H1 (cell line): ENCODE results near the gene GRK6. TPM values are rescaled to one million over a fixed set of nuclear protein-coding genes. Genes with fewer than 3 reads are reported as not detected.

Experiments
- CTCF ChIA-PET: fragments of 300-600 bp; sonication (Branson Sonifier 250); formaldehyde crosslinking; loops from one replicate; lab custom pipeline; 2021; ENCODE audit not compliant: partially characterized antibody; lab: Charles Lee
- POLR2A ChIA-PET: fragments of 300-600 bp; sonication (Branson Sonifier 250); formaldehyde crosslinking; loops from one replicate; lab custom pipeline; 2021; ENCODE audit warnings: inconsistent platforms; ENCODE audit not compliant: partially characterized antibody; lab: Charles Lee
- DNase-seq, 2 experiments: peaks; one replicate each; pipeline versions ENCODE4 v3.0.0 to v3.0.0-alpha.2; 2010 to 2022; ENCODE audit warnings: low spot score in 2 of 2, low read depth in 1 of 2, mixed read lengths in 1 of 2
- FAIRE-seq: peaks from 2 replicates; lab custom pipeline; 2011; peaks lifted over from hg19 to GRCh38; lab: Jason Lieb, UNC
- H2AFZ ChIP-seq: 2 replicates; pipeline ENCODE4 v1.8.1; 2012; ENCODE audit warnings: low read length, inconsistent platforms
- H2AK5ac ChIP-seq: 2 replicates; pipeline ENCODE4 v1.6.1; 2013; ENCODE audit warnings: low read depth, low read length
- H2BK120ac ChIP-seq: replicated peaks from 2 replicates; pipeline ENCODE3; 2013; ENCODE audit warnings: low read depth, low read length, inconsistent platforms
- H2BK12ac ChIP-seq: 2 replicates; pipeline ENCODE4 v1.6.1; 2013; ENCODE audit warnings: low read depth, low read length
- H2BK15ac ChIP-seq: 2 replicates; pipeline ENCODE4 v1.6.1; 2013; ENCODE audit warnings: low read length
- H2BK20ac ChIP-seq: 2 replicates; pipeline ENCODE4 v1.6.1; 2013; ENCODE audit warnings: low read length
- H2BK5ac ChIP-seq: 2 replicates; pipeline ENCODE4 v1.6.1; 2013; ENCODE audit warnings: low read depth, low read length
- H3K14ac ChIP-seq: 2 replicates; pipeline ENCODE4 v1.6.1; 2013; ENCODE audit warnings: inconsistent platforms; ENCODE audit not compliant: insufficient read length
- H3K18ac ChIP-seq: 2 replicates; pipeline ENCODE4 v1.6.1; 2013; ENCODE audit warnings: low read length; ENCODE audit errors: extremely low read depth
- H3K23ac ChIP-seq: 2 replicates; pipeline ENCODE4 v1.6.1; 2013; ENCODE audit warnings: inconsistent platforms; ENCODE audit not compliant: insufficient read length
- H3K23me2 ChIP-seq: 2 replicates; pipeline ENCODE4 v1.6.1; 2013; ENCODE audit warnings: low read depth, low read length
- H3K27ac ChIP-seq: 2 replicates; pipeline ENCODE4 v1.6.1; 2011; ENCODE audit warnings: low read depth, low read length, inconsistent platforms
- H3K27me3 ChIP-seq, 4 experiments: replicated peaks in 1 of 4; 1 replicate in 1 of 4; 2 replicates in 3 of 4; pipeline versions ENCODE4 v1.6.1 to v1.8.1; 2011 to 2013; ENCODE audit warnings: low read length in 3 of 4, mild to moderate bottlenecking in 3 of 4, inconsistent platforms in 2 of 4, mixed read lengths in 2 of 4, moderate library complexity in 1 of 4; ENCODE audit not compliant: control insufficient read depth in 3 of 4, insufficient read depth in 3 of 4; ENCODE audit errors: extremely low read depth in 1 of 4
- H3K36me3 ChIP-seq, 4 experiments: 2 replicates each; pipeline versions ENCODE4 v1.6.1 to v1.8.1; 2011 to 2013; ENCODE audit warnings: mild to moderate bottlenecking in 4 of 4, low read length in 3 of 4, moderate library complexity in 2 of 4, control low read depth in 1 of 4, inconsistent platforms in 1 of 4; ENCODE audit not compliant: insufficient read depth in 4 of 4, control insufficient read depth in 2 of 4
- H3K4ac ChIP-seq: replicated peaks from 2 replicates; pipeline ENCODE3; 2013; ENCODE audit warnings: low read length, low read depth, mixed read lengths, inconsistent platforms; ENCODE audit not compliant: insufficient read length
- H3K4me1 ChIP-seq, 4 experiments: replicated peaks in 1 of 4; 1 replicate in 1 of 4; 2 replicates in 3 of 4; pipeline versions ENCODE4 v1.6.1 to v1.8.1; 2011 to 2013; ENCODE audit warnings: low read length in 3 of 4, inconsistent platforms in 2 of 4, mixed read lengths in 1 of 4; ENCODE audit not compliant: insufficient read depth in 4 of 4, control insufficient read depth in 3 of 4
- H3K4me2 ChIP-seq, 2 experiments: 2 replicates each; pipeline versions ENCODE4 v1.6.1 to v1.8.1; 2011 to 2013; ENCODE audit warnings: low read depth in 2 of 2, low read length in 2 of 2, control low read depth in 1 of 2, inconsistent platforms in 1 of 2, mild to moderate bottlenecking in 1 of 2; ENCODE audit not compliant: insufficient read depth in 1 of 2
- H3K4me3 ChIP-seq, 4 experiments: fragments of 200-600, 300-600 bp in 1 of 4; sonication (generic), shearing (Covaris generic), sonication (Bioruptor Twin) in 1 of 4; 2 replicates each; pipeline versions ENCODE4 v1.5.1 to v1.8.1; 2011 to 2016; ENCODE audit warnings: low read length in 4 of 4, low read depth in 3 of 4, control low read depth in 2 of 4, inconsistent platforms in 2 of 4, mild to moderate bottlenecking in 2 of 4, mixed read lengths in 1 of 4, moderate library complexity in 1 of 4; ENCODE audit not compliant: insufficient read depth in 2 of 4; ENCODE audit errors: extremely low read depth in 1 of 4
- H3K56ac ChIP-seq: replicated peaks from 2 replicates; pipeline ENCODE3; 2013; ENCODE audit warnings: low read depth, mild to moderate bottlenecking, mixed read lengths, low read length, inconsistent platforms; ENCODE audit not compliant: insufficient read length
- H3K79me1 ChIP-seq: 2 replicates; pipeline ENCODE4 v1.6.1; 2013; ENCODE audit warnings: low read depth, low read length, control low read depth
- H3K79me2 ChIP-seq, 2 experiments: 2 replicates each; pipeline versions ENCODE4 v1.6.1 to v1.8.1; 2012 to 2013; ENCODE audit warnings: low read length in 2 of 2, mild to moderate bottlenecking in 2 of 2, inconsistent platforms in 1 of 2; ENCODE audit not compliant: insufficient read depth in 2 of 2, control insufficient read depth in 1 of 2
- H3K9ac ChIP-seq, 4 experiments: replicated peaks in 1 of 4; 1 replicate in 1 of 4; 2 replicates in 3 of 4; pipeline versions ENCODE4 v1.6.1 to v1.8.1; 2011 to 2013; ENCODE audit warnings: low read depth in 3 of 4, low read length in 3 of 4, control low read depth in 2 of 4, mild to moderate bottlenecking in 2 of 4, moderate library complexity in 2 of 4, inconsistent platforms in 1 of 4; ENCODE audit errors: extremely low read depth in 1 of 4
- H3K9me3 ChIP-seq, 2 experiments: 2 replicates each; pipeline versions ENCODE4 v1.6.1 to v1.8.1; 2012 to 2013; ENCODE audit warnings: mild to moderate bottlenecking in 2 of 2, moderate library complexity in 2 of 2, control low read depth in 1 of 2, inconsistent platforms in 1 of 2, low read depth in 1 of 2, low read length in 1 of 2, mixed read lengths in 1 of 2; ENCODE audit not compliant: insufficient read depth in 2 of 2
- H4K20me1 ChIP-seq, 2 experiments: replicated peaks in 1 of 2; 2 replicates each; pipeline versions ENCODE3 to v1.8.1; 2011 to 2013; ENCODE audit warnings: inconsistent platforms in 2 of 2, low read length in 2 of 2, mild to moderate bottlenecking in 1 of 2; ENCODE audit not compliant: insufficient read depth in 2 of 2, control insufficient read depth in 1 of 2
- H4K5ac ChIP-seq: 2 replicates; pipeline ENCODE4 v1.6.1; 2013; ENCODE audit warnings: low read length, low read depth, mixed read lengths, inconsistent platforms; ENCODE audit not compliant: insufficient read length
- H4K8ac ChIP-seq: 2 replicates; pipeline ENCODE4 v1.8.0; 2013; ENCODE audit warnings: mild to moderate bottlenecking, moderate library complexity, low read length, inconsistent platforms; ENCODE audit not compliant: insufficient read depth; ENCODE audit errors: extremely low read depth
- H4K91ac ChIP-seq: replicated peaks from 2 replicates; pipeline ENCODE3; 2013; ENCODE audit warnings: low read length, mixed read lengths, inconsistent platforms; ENCODE audit not compliant: insufficient read length
- BACH1 ChIP-seq: IDR thresholded peaks from 2 replicates; pipeline ENCODE4 v1.6.1; 2012; ENCODE audit warnings: low read length, improper control_type of control experiment
- GTF2F1 ChIP-seq: IDR thresholded peaks from 2 replicates; pipeline ENCODE4 v1.6.1; 2012; ENCODE audit warnings: low read depth, low read length, improper control_type of control experiment, borderline replicate concordance
- WGBS, 2 experiments: shearing (Covaris generic) in 1 of 2; methylation state at CpG; one replicate each; pipeline versions ENCODE4 v1.1.6 to v1.1.7; 2013 to 2015; ENCODE audit warnings: low lambda C conversion rate in 2 of 2, mixed read lengths in 2 of 2, inconsistent platforms in 1 of 2, low coverage in 1 of 2, missing lambda C conversion rate in 1 of 2; ENCODE audit not compliant: insufficient replicate concordance in 2 of 2, insufficient coverage in 1 of 2, insufficient read length in 1 of 2; ENCODE audit errors: extremely low coverage in 1 of 2, missing lambda C conversion rate in 1 of 2; 5-methylcytosine and 5-hydroxymethylcytosine counted together
- polyA plus RNA-seq, 7 experiments: library from polyadenylated mRNA; depleted of rRNA in 3 of 7; stranded (reverse) in 5 of 7; unstranded in 2 of 7; fragments of >200 nt in 5 of 7; fragments of 200-250 nt in 2 of 7; gene quantifications; 1 replicate in 5 of 7; 2 replicates in 1 of 7; 4 replicates in 1 of 7; pipeline versions ENCODE4 v1.2.1 to v1.2.3, GENCODE V29; 2011 to 2013; ENCODE audit warnings: missing spikeins in 2 of 7, mixed read lengths in 2 of 7
- total RNA-seq: library from RNA; stranded (reverse); fragmentation: NEBNext Ultra II Directional; extraction: Animal tissue kit (Norgen Biotek cat#: 25700); gene quantifications from 2 replicates; pipeline ENCODE4 v1.2.1, GENCODE V29; 2021

The GRK6 gene
- total and polyA plus RNA-seq, 2 of the 8 experiments (the other 6 are each of a cell fraction or from before 2014, with no cell fraction given) = 31.8 to 57.8 TPM

DNA sequence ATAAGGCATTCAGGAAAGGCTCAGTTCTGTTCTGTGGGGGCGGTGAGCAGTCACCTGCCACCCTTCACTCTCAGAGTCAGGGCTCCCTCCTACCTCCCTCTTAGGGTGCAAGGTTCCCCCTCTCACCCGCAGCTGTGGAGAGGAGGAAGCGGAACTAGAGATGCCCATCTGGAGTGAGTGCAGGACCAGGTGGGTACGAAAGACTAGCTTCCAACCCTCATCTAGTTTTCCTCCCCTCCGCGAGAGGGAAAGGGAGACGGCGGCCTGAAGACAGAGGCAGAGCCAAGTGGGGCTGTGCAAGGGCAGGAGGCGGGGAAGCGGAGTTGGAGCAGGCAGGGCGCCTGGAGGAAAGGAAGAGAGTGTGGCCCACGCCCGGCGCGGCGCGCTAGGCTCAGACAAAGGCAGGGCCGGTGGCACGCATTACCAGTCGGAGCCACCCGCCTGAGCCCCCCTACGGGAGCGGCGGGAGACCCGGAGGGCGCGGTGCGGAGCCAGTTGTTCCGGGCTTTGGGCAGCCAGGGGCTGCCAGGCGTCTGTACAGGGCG is 27.4 kb downstream of the GRK6 start:
- Histone ChIP-seq H3K18ac (peak overlapping the region; percentile 91), H3K27me3 (peaks cover 0 to 10% (median 8%) of the 10 kb centered on the region in 4 experiments; a peak in 3 of 7 replicates), H3K4ac (no peak overlapping the region), H3K27ac (no peak overlapping the region), H2BK12ac (peak overlapping the region; percentile 88; the same call in 1 of the 2 replicates), H3K36me3 (peaks cover 9 to 20% (median 18%) of the 10 kb centered on the region in 4 experiments; a peak in 7 of 8 replicates), H2AFZ (no peak overlapping the region), H3K4me3 (peak overlapping the region; percentile 24 to 86 (median 81)), H3K4me2 (peak overlapping the region; percentile 81 to 93), H3K14ac (no peak overlapping the region), H4K20me1 (peaks cover 17 to 19% of the 10 kb centered on the region in 2 experiments), H2BK20ac (peak overlapping the region; percentile 18; the same call in 1 of the 2 replicates), H3K23ac (no peak overlapping the region), H3K56ac (no peak overlapping the region), H2AK5ac (peak overlapping the region; percentile 66; the same call in 1 of the 2 replicates), H3K9me3 (no peaks in the 10 kb centered on the region), H3K79me1 (no peaks in the 10 kb centered on the region; the same call in 1 of the 2 replicates), H4K91ac (peak overlapping the region; percentile 92), H3K4me1 (peaks cover 0 to 22% (median 12%) of the 10 kb centered on the region in 4 experiments; a peak in 6 of 7 replicates), H3K23me2 (peaks cover 15% of the 10 kb centered on the region; the same call in 1 of the 2 replicates), H2BK120ac (no peak overlapping the region), H3K79me2 (no peaks in the 10 kb centered on the region), H2BK5ac (peak overlapping the region; percentile 66; the same call in 1 of the 2 replicates), H2BK15ac (peak overlapping the region; percentile 61), H3K9ac (peak overlapping the region in 3 of 4 experiments; percentile 72 to 90 (median 87); a peak in 5 of 7 replicates), H4K8ac (peak overlapping the region; percentile 39; the same call in 1 of the 2 replicates)
- WGBS, 2 experiments = 14% methylated on average over 31 of the region's 31 CpGs; no CpG with 5 or more reads in 1 of the 2 experiments
- FAIRE-seq (no peak), DNase-seq (peak in 1 of 2 experiments; percentile 76)
- POLR2A ChIA-PET = interaction anchor here (0.7 to 67.5 kb wide), 23 partner anchors 15 to 667 kb away, joined by 3 to 3349 read pairs (median 9); partner anchors contain the start of genes DBN1, DOK3, F12 and GRK6
- TF ChIP-seq GTF2F1 (no peak), BACH1 (0 out of 2 replicates have a peak, but pooled peaks have one; percentile 3)
- TF ChIP-seq, all 59 proteins: peak for 1
- peak overlapping the region; percentile 45 for H4K5ac ChIP-seq
- CTCF ChIA-PET = interaction anchor here (0.9 to 23.6 kb wide), 16 partner anchors 13 to 145 kb away, joined by 3 to 430 read pairs (median 16); partner anchors contain the start of genes F12, PFN3, PRR7 and SLC34A1
